Fibroblast of lung (primary cell): Measurements from ENCODE around the gene CIAO2B. TPM values are rescaled to one million over a fixed set of nuclear protein-coding genes. Genes with fewer than 3 reads are reported as not detected.

ENCODE experiments used
- DNase-seq, 2 donors: peaks; one replicate each; pipeline versions ENCODE4 v3.0.0 to v3.0.0-alpha.2; 2010; ENCODE audit warnings: low read depth in 2 of 2
- H2AFZ ChIP-seq: 2 replicates; pipeline ENCODE4 v1.5.1; 2012; ENCODE audit warnings: low read length, control low read depth, inconsistent platforms
- H3K27ac ChIP-seq: 2 replicates; pipeline ENCODE4 v1.5.1; 2011; ENCODE audit warnings: low read length, control low read depth; ENCODE audit not compliant: insufficient read depth
- H3K27me3 ChIP-seq: 2 replicates; pipeline ENCODE4 v1.5.1; 2011; ENCODE audit warnings: mild to moderate bottlenecking, low read length; ENCODE audit not compliant: control insufficient read depth, insufficient read depth
- H3K36me3 ChIP-seq: 2 replicates; pipeline ENCODE4 v1.5.1; 2011; ENCODE audit warnings: low read length; ENCODE audit not compliant: control insufficient read depth, insufficient read depth
- H3K4me1 ChIP-seq: 2 replicates; pipeline ENCODE4 v1.5.1; 2011; ENCODE audit warnings: low read length; ENCODE audit not compliant: control insufficient read depth, insufficient read depth; ENCODE audit errors: extremely low read depth
- H3K4me2 ChIP-seq: 2 replicates; pipeline ENCODE4 v1.5.1; 2011; ENCODE audit warnings: low read length, control low read depth; ENCODE audit not compliant: insufficient read depth; ENCODE audit errors: extremely low read depth
- H3K4me3 ChIP-seq, 4 experiments: fragments of 200-600 bp in 1 of 4; sonication (generic) in 1 of 4; replicated peaks in 1 of 4; 2 replicates each; pipeline ENCODE4 v1.5.1; 2011 to 2016; ENCODE audit warnings: low read length in 4 of 4, low read depth in 3 of 4, mild to moderate bottlenecking in 3 of 4, control low read depth in 2 of 4, inconsistent platforms in 1 of 4, mixed read lengths in 1 of 4; ENCODE audit not compliant: insufficient read depth in 1 of 4; ENCODE audit errors: control extremely low read depth in 1 of 4
- H3K79me2 ChIP-seq: 2 replicates; pipeline ENCODE4 v1.5.1; 2012; ENCODE audit warnings: mild to moderate bottlenecking, low read length, inconsistent platforms; ENCODE audit not compliant: control insufficient read depth, insufficient read depth
- H3K9ac ChIP-seq: 2 replicates; pipeline ENCODE4 v1.5.1; 2011; ENCODE audit warnings: mild to moderate bottlenecking, low read length, control low read depth; ENCODE audit not compliant: insufficient read depth
- H3K9me3 ChIP-seq: 2 replicates; pipeline ENCODE4 v1.5.1; 2012; ENCODE audit warnings: low read depth, low read length; ENCODE audit not compliant: control insufficient read depth, insufficient read depth
- H4K20me1 ChIP-seq: 2 replicates; pipeline ENCODE4 v1.5.1; 2011; ENCODE audit warnings: low read length; ENCODE audit not compliant: control insufficient read depth, insufficient read depth; ENCODE audit errors: extremely low read depth
- CTCF ChIP-seq, 2 donors: IDR thresholded peaks in 1 of 2; conservative IDR thresholded peaks in 1 of 2; 1 replicate in 1 of 2; 2 replicates in 1 of 2; pipeline ENCODE4 v1.5.1; 2011 to 2012; ENCODE audit warnings: low read length in 2 of 2, control low read depth in 1 of 2, inconsistent platforms in 1 of 2, low read depth in 1 of 2, mild to moderate bottlenecking in 1 of 2
- EZH2 ChIP-seq: IDR thresholded peaks from 2 replicates; pipeline ENCODE4 v1.5.1; 2012; ENCODE audit warnings: low read length, control low read depth, mild to moderate bottlenecking; ENCODE audit errors: missing control alignments
- polyA plus RNA-seq, 2 donors: library from polyadenylated mRNA; depleted of rRNA in 1 of 2; stranded (reverse) in 1 of 2; unstranded in 1 of 2; fragments of >200 nt; gene quantifications; 2 replicates each; pipeline ENCODE4 v1.2.1, GENCODE V29; 2011 to 2012; ENCODE audit warnings: missing spikeins in 1 of 2
- total RNA-seq: library from RNA; depleted of rRNA; stranded (reverse); fragments of >200 nt; gene quantifications from 2 replicates; pipeline ENCODE4 v1.2.1, GENCODE V29; 2014

Gene CIAO2B
- total and polyA plus RNA-seq, 2 donors (not counting 1 experiment from before 2014, with no cell fraction given): 115 to 217 TPM

GRCh38 chr16:66921729-66922450 lies 12.3 kb downstream of the CIAO2B start:
- no peaks in the 10 kb centered on the region for H3K9me3 ChIP-seq
- H3K27ac ChIP-seq: no peak overlapping the region
- DNase-seq: no peak
- peaks cover 2% of the 10 kb centered on the region for H3K27me3 ChIP-seq
- no peaks in the 10 kb centered on the region for H4K20me1 ChIP-seq
- no peak overlapping the region for H3K4me2 ChIP-seq
- TF ChIP-seq CTCF (conservative IDR thresholded peaks at IDR 0.05 in 1 of 2, IDR thresholded peaks at IDR 0.05 in 1 of 2; ENCODE audit: low read depth in 1 of 2, low read length in 2 of 2): no peak
- no peak for TF ChIP-seq EZH2
- H3K4me1 ChIP-seq: peaks cover 19% of the 10 kb centered on the region
- peaks cover 3% of the 10 kb centered on the region for H3K36me3 ChIP-seq
- H3K79me2 ChIP-seq: no peaks in the 10 kb centered on the region
- H3K9ac ChIP-seq: no peak overlapping the region
- H3K4me3 ChIP-seq: no peak overlapping the region
- H2AFZ ChIP-seq: no peak overlapping the region

- peaks cover 3% of the 10 kb centered on the region for H3K27me3 ChIP-seq
- no peak overlapping the region for H3K4me2 ChIP-seq
- no peak overlapping the region for H3K9ac ChIP-seq
- H3K27ac ChIP-seq: no peak overlapping the region
- no peaks in the 10 kb centered on the region for H4K20me1 ChIP-seq
- H2AFZ ChIP-seq: no peak overlapping the region
- no peaks in the 10 kb centered on the region for H3K79me2 ChIP-seq
- no peaks in the 10 kb centered on the region for H3K9me3 ChIP-seq
- no peak for DNase-seq
- peaks cover 11% of the 10 kb centered on the region for H3K4me1 ChIP-seq
- TF ChIP-seq CTCF (conservative IDR thresholded peaks at IDR 0.05 in 1 of 2, IDR thresholded peaks at IDR 0.05 in 1 of 2; ENCODE audit: low read depth in 1 of 2, low read length in 2 of 2) (no peak), EZH2 (no peak)
- H3K4me3 ChIP-seq: no peak overlapping the region
- peaks cover 3% of the 10 kb centered on the region for H3K36me3 ChIP-seq
These were observed 13.1 kb downstream of the CIAO2B start for GRCh38 chr16:66920924-66921680.

- Histone ChIP-seq H3K4me2 (no peak overlapping the region), H4K20me1 (no peaks in the 10 kb centered on the region), H3K4me1 (peaks cover 5% of the 10 kb centered on the region), H3K9me3 (no peaks in the 10 kb centered on the region), H3K4me3 (no peak overlapping the region), H3K36me3 (peaks cover 3% of the 10 kb centered on the region), H3K9ac (no peak overlapping the region), H2AFZ (no peak overlapping the region), H3K27ac (no peak overlapping the region), H3K79me2 (no peaks in the 10 kb centered on the region), H3K27me3 (peaks cover 4% of the 10 kb centered on the region)
- no peak for DNase-seq
- TF ChIP-seq EZH2: no peak
- no peak for TF ChIP-seq CTCF (conservative IDR thresholded peaks at IDR 0.05 in 1 of 2, IDR thresholded peaks at IDR 0.05 in 1 of 2; ENCODE audit: low read depth in 1 of 2, low read length in 2 of 2)
These were observed 14.0 kb downstream of the CIAO2B start for GRCh38 chr16:66920299-66920590.
